Measurements from ENCODE around the gene GPR146. TPM values are rescaled to one million over a fixed set of nuclear protein-coding genes. Genes with fewer than 3 reads are reported as not detected.

The GPR146 gene
- total RNA-seq, 4 donors from 2014 or later, result 13.6 to 27.9 (median 16.3) TPM

GRCh38 chr7:1052031-1052818 lies 7.9 kb downstream of the GPR146 start:
- H3K9me3 ChIP-seq, result no peaks in the 10 kb centered on the region
- H3K27ac ChIP-seq, result peak overlapping the region in 3 of 4 donors; percentile 76 to 79 (median 79)
- H3K27me3 ChIP-seq, result no peaks in the 10 kb centered on the region
- peaks cover 0 to 5% of the 10 kb centered on the region in 2 donors for H3K36me3 ChIP-seq
- 38 to 56% methylated on average over 1 to 5 of the region's 20 CpGs for WGBS, 2 donors (ENCODE audit: low coverage in 1 of 2)
- H3K4me3 ChIP-seq, result no peak overlapping the region
- H3K4me1 ChIP-seq, result peaks cover 0 to 100% (median 60%) of the 10 kb centered on the region in 3 donors
- no peak for ATAC-seq
- no peak for TF ChIP-seq EP300 (IDR thresholded peaks at IDR 0.05)
- no peak for TF ChIP-seq POLR2A (IDR thresholded peaks at IDR 0.05)
- no peak for TF ChIP-seq POLR2AphosphoS5 (IDR thresholded peaks at IDR 0.05)
- no peak for TF ChIP-seq CTCF (IDR thresholded peaks at IDR 0.05)

GRCh38 chr7:1053002-1053411 lies 8.7 kb downstream of the GPR146 start:
- peaks cover 0 to 97% (median 60%) of the 10 kb centered on the region in 3 donors for H3K4me1 ChIP-seq
- no peak for TF ChIP-seq CTCF (IDR thresholded peaks at IDR 0.05)
- TF ChIP-seq POLR2AphosphoS5 (IDR thresholded peaks at IDR 0.05), result peak; percentile 65
- no peak for TF ChIP-seq POLR2A (IDR thresholded peaks at IDR 0.05)
- TF ChIP-seq EP300 (IDR thresholded peaks at IDR 0.05), result no peak
- H3K27ac ChIP-seq, result peak overlapping the region in 3 of 4 donors; percentile 76 to 79 (median 79)
- no peak overlapping the region for H3K4me3 ChIP-seq
- no CpG with 5 or more reads among the region's 17 CpGs for WGBS, 2 donors (ENCODE audit: low coverage in 1 of 2)
- H3K36me3 ChIP-seq, result peaks cover 0 to 13% of the 10 kb centered on the region in 2 donors
- H3K9me3 ChIP-seq, result no peaks in the 10 kb centered on the region
- ATAC-seq, result peak; percentile 30
- no peaks in the 10 kb centered on the region for H3K27me3 ChIP-seq

- no peak for ATAC-seq
- Histone ChIP-seq H3K36me3 (peaks cover 0 to 19% of the 10 kb centered on the region in 2 donors), H3K4me1 (peaks cover 0 to 88% (median 60%) of the 10 kb centered on the region in 3 donors), H3K4me3 (no peak overlapping the region), H3K27ac (peak overlapping the region in 3 of 4 donors; percentile 76 to 79 (median 79)), H3K27me3 (no peaks in the 10 kb centered on the region), H3K9me3 (no peaks in the 10 kb centered on the region)
- 100% methylated on average over 1 of the region's 17 CpGs; no CpG with 5 or more reads in 1 of the 2 donors for WGBS, 2 donors (ENCODE audit: low coverage in 1 of 2)
- TF ChIP-seq EP300 (IDR thresholded peaks at IDR 0.05) (no peak), CTCF (IDR thresholded peaks at IDR 0.05) (no peak), POLR2AphosphoS5 (IDR thresholded peaks at IDR 0.05) (no peak), POLR2A (IDR thresholded peaks at IDR 0.05) (no peak)
These were observed 9.5 kb downstream of the GPR146 start for GRCh38 chr7:1053816-1054370.

GRCh38 chr7:1054438-1054837 lies 10.1 kb downstream of the GPR146 start:
- H3K27me3 ChIP-seq, result no peaks in the 10 kb centered on the region
- peaks cover 0 to 19% of the 10 kb centered on the region in 2 donors for H3K36me3 ChIP-seq
- H3K9me3 ChIP-seq, result no peaks in the 10 kb centered on the region
- peak; percentile 23 for ATAC-seq
- peaks cover 0 to 86% (median 60%) of the 10 kb centered on the region in 3 donors for H3K4me1 ChIP-seq
- H3K27ac ChIP-seq, result peak overlapping the region in 3 of 4 donors; percentile 76 to 79 (median 79)
- 20% methylated on average over 1 of the region's 25 CpGs; no CpG with 5 or more reads in 1 of the 2 donors for WGBS, 2 donors (ENCODE audit: low coverage in 1 of 2)
- H3K4me3 ChIP-seq, result peak overlapping the region in 1 of 2 donors; percentile 51
- TF ChIP-seq EP300 (IDR thresholded peaks at IDR 0.05) (no peak), POLR2AphosphoS5 (IDR thresholded peaks at IDR 0.05) (peak; percentile 27)

- Histone ChIP-seq H3K36me3 (peaks cover 0 to 19% of the 10 kb centered on the region in 2 donors), H3K27me3 (no peaks in the 10 kb centered on the region), H3K4me1 (peaks cover 0 to 85% (median 58%) of the 10 kb centered on the region in 3 donors), H3K27ac (peak overlapping the region in 3 of 4 donors; percentile 76 to 79 (median 79)), H3K9me3 (no peaks in the 10 kb centered on the region), H3K4me3 (peak overlapping the region; percentile 2 to 51)
- peak; percentile 60 for ATAC-seq
- WGBS, 2 donors (ENCODE audit: low coverage in 1 of 2), result 13% methylated on average over 3 of the region's 32 CpGs; no CpG with 5 or more reads in 1 of the 2 donors
- TF ChIP-seq EP300 (IDR thresholded peaks at IDR 0.05) (no peak), POLR2A (IDR thresholded peaks at IDR 0.05) (peak in 1 of 2 donors; percentile 17), POLR2AphosphoS5 (IDR thresholded peaks at IDR 0.05) (peak; percentile 52), CTCF (IDR thresholded peaks at IDR 0.05) (no peak)
These were observed 10.6 kb downstream of the GPR146 start for GRCh38 chr7:1054861-1055450.
